WTC11 (cell line): ENCODE data around the gene TMEM234. TPM values are rescaled to one million over a fixed set of nuclear protein-coding genes. Genes with fewer than 3 reads are reported as not detected.

Experiments
- ATAC-seq: fragments of 200-7000 bp; cut with Tn5 transposase; 2 replicates; pipeline ENCODE4 v1.10.0; 2021; ENCODE audit warnings: mild to moderate bottlenecking, moderate library complexity
- Bru-seq: library from RNA; stranded (reverse); fragments of 400-500 nt; gene quantifications from one replicate; lab custom pipeline; 2021; lab: Mats Ljungman, UMichigan
- CTCF ChIA-PET: fragments of 300-600 bp; sonication (Branson Sonifier 250); formaldehyde crosslinking; loops from one replicate; lab custom pipeline; 2021; ENCODE audit warnings: antibody characterized with exemption; lab: Charles Lee
- POLR2A ChIA-PET: fragments of 350-600 bp; sonication (Branson Sonifier 250); formaldehyde crosslinking; loops from one replicate; lab custom pipeline; 2021; ENCODE audit warnings: antibody characterized with exemption; lab: Charles Lee
- DNase-seq: peaks from one replicate; pipeline ENCODE4 v3.0.0; 2021; ENCODE audit warnings: low spot score
- H3K27ac Mint-ChIP-seq: 2 replicates; pipeline ENCODE4 v1.8.0; 2021; ENCODE audit warnings: mixed read lengths
- H3K27me3 Mint-ChIP-seq: 2 replicates; pipeline ENCODE4 v1.8.0; 2021; ENCODE audit warnings: low read depth, mild to moderate bottlenecking, moderate library complexity, mixed read lengths
- H3K36me3 Mint-ChIP-seq: 2 replicates; pipeline ENCODE4 v1.8.0; 2021; ENCODE audit warnings: mixed read lengths
- H3K4me1 Mint-ChIP-seq: 2 replicates; pipeline ENCODE4 v1.8.0; 2022; ENCODE audit warnings: mixed read lengths
- H3K4me3 Mint-ChIP-seq: 2 replicates; pipeline ENCODE4 v1.8.0; 2021; ENCODE audit warnings: mild to moderate bottlenecking, moderate library complexity, mixed read lengths
- H3K9me3 Mint-ChIP-seq: 2 replicates; pipeline ENCODE4 v1.8.0; 2021; ENCODE audit warnings: mixed read lengths
- CREM ChIP-seq: sonication (generic); formaldehyde crosslinking; IDR thresholded peaks from 2 replicates; pipeline ENCODE4 v1.8.1; 2022; ENCODE audit warnings: mild to moderate bottlenecking, missing genetic modification reagents, moderate library complexity
- ESRRA ChIP-seq: sonication (generic); formaldehyde crosslinking; IDR thresholded peaks from 2 replicates; pipeline ENCODE4 v1.8.1; 2022; ENCODE audit warnings: mild to moderate bottlenecking, missing genetic modification reagents, borderline replicate concordance
- ETV6 ChIP-seq: sonication (generic); formaldehyde crosslinking; IDR thresholded peaks from 2 replicates; pipeline ENCODE4 v1.8.1; 2022; ENCODE audit warnings: mild to moderate bottlenecking, missing genetic modification reagents
- FOXJ3 ChIP-seq: sonication (generic); formaldehyde crosslinking; IDR thresholded peaks from 2 replicates; pipeline ENCODE4 v1.9.0; 2021; ENCODE audit warnings: missing genetic modification reagents, mild to moderate bottlenecking, borderline replicate concordance
- HMGA2 ChIP-seq: fragments of 250-450 bp; sonication (Bioruptor Pico); IDR thresholded peaks from 2 replicates; pipeline ENCODE4 v1.4.0; 2021; ENCODE audit warnings: mild to moderate bottlenecking, moderate library complexity
- JAZF1 ChIP-seq: fragments of 250-450 bp; sonication (Bioruptor Pico); IDR thresholded peaks from 2 replicates; pipeline ENCODE4 v1.9.0; 2021; ENCODE audit warnings: moderate library complexity, mild to moderate bottlenecking, inconsistent platforms
- JUN ChIP-seq: sonication (generic); formaldehyde crosslinking; IDR thresholded peaks from 2 replicates; pipeline ENCODE4 v1.8.0; 2023; ENCODE audit warnings: mild to moderate bottlenecking, missing genetic modification reagents
- MXD4 ChIP-seq: fragments of 250-450 bp; sonication (Bioruptor Pico); IDR thresholded peaks from 2 replicates; pipeline ENCODE4 v1.8.0; 2021; ENCODE audit warnings: mild to moderate bottlenecking, moderate library complexity, borderline replicate concordance
- MYBL2 ChIP-seq: sonication (generic); formaldehyde crosslinking; IDR thresholded peaks from 2 replicates; pipeline ENCODE4 v1.8.1; 2023; ENCODE audit warnings: mild to moderate bottlenecking, moderate library complexity, missing genetic modification reagents
- NR3C1 ChIP-seq: sonication (generic); formaldehyde crosslinking; conservative IDR thresholded peaks from 2 replicates; pipeline ENCODE4 v1.8.1; 2023; ENCODE audit warnings: low read depth, mild to moderate bottlenecking, missing genetic modification reagents
- TEAD1 ChIP-seq: sonication (generic); formaldehyde crosslinking; IDR thresholded peaks from 2 replicates; pipeline ENCODE4 v1.8.0; 2022; ENCODE audit warnings: mild to moderate bottlenecking, missing genetic modification reagents
- TEAD4 ChIP-seq: sonication (generic); formaldehyde crosslinking; IDR thresholded peaks from 2 replicates; pipeline ENCODE4 v1.8.0; 2022; ENCODE audit warnings: mild to moderate bottlenecking, missing genetic modification reagents
- TP53 ChIP-seq: sonication (generic); formaldehyde crosslinking; IDR thresholded peaks from 2 replicates; pipeline ENCODE4 v1.8.1; 2023; ENCODE audit warnings: mild to moderate bottlenecking, missing genetic modification reagents
- ZNF138 ChIP-seq: sonication (generic); formaldehyde crosslinking; conservative IDR thresholded peaks from 2 replicates; pipeline ENCODE4 v1.8.1; 2022; ENCODE audit warnings: mild to moderate bottlenecking, moderate library complexity, missing genetic modification reagents
- long read RNA-seq, 3 experiments: library from RNA in 1 of 3; library from capped mRNA in 1 of 3; library from polyadenylated mRNA in 1 of 3; unstranded in 2 of 3; stranded (forward) in 1 of 3; transcript quantifications; one replicate each; pipeline ENCODE4 v2.0.0, GENCODE V29; 2021
- total RNA-seq: library from RNA; stranded (reverse); gene quantifications from 3 replicates; pipeline ENCODE4 v1.2.3, GENCODE V29; 2021
- TF ChIP-seq, protein P1 (sequence below): sonication (generic); formaldehyde crosslinking; IDR thresholded peaks from 2 replicates; pipeline ENCODE4 v1.8.0; 2022; ENCODE audit warnings: mild to moderate bottlenecking, missing genetic modification reagents
- TF ChIP-seq, protein P2 (sequence below): fragments of 250-450 bp; sonication (Bioruptor Pico); IDR thresholded peaks from 2 replicates; pipeline ENCODE4 v1.9.0; 2021; ENCODE audit warnings: mild to moderate bottlenecking, borderline replicate concordance
- TF ChIP-seq, protein P3 (sequence below): fragments of 200-600 bp; IDR thresholded peaks from 2 replicates; pipeline ENCODE4 v1.8.0; 2022; ENCODE audit warnings: antibody characterized with exemption
- TF ChIP-seq, protein P4 (sequence below): sonication (generic); formaldehyde crosslinking; IDR thresholded peaks from 2 replicates; pipeline ENCODE4 v1.8.1; 2022; ENCODE audit warnings: low read depth, missing genetic modification reagents, borderline replicate concordance
- TF ChIP-seq, protein P5 (sequence below): sonication (generic); formaldehyde crosslinking; IDR thresholded peaks from 2 replicates; pipeline ENCODE4 v1.8.1; 2023; ENCODE audit warnings: mild to moderate bottlenecking, missing genetic modification reagents
- TF ChIP-seq, protein P6 (sequence below): sonication (generic); formaldehyde crosslinking; IDR thresholded peaks from 2 replicates; pipeline ENCODE4 v1.8.1; 2023; ENCODE audit warnings: mild to moderate bottlenecking, moderate library complexity, missing genetic modification reagents
- TF ChIP-seq, protein P7 (sequence below): sonication (generic); formaldehyde crosslinking; conservative IDR thresholded peaks from 2 replicates; pipeline ENCODE4 v1.8.1; 2022; ENCODE audit warnings: mild to moderate bottlenecking, missing genetic modification reagents

The TMEM234 gene
- total RNA-seq = 10.3 to 11.9 TPM (median 11.4 TPM) in 3 replicates
- Bru-seq, nascent RNA = percentile 69 among the genes with signal in this experiment
- long read RNA-seq, experiment 1, transcript TMEM234-201 (5 exons, 1,082 nt) = major isoform, 6 of 20 reads
- long read RNA-seq, experiment 1, partial matches to known transcripts = 4 of 20 reads
- long read RNA-seq, experiment 1, other reads (novel, unspliced or antisense) = 10 of 20 reads
- long read RNA-seq, experiment 2, partial matches to known transcripts = 2 of 4 reads
- long read RNA-seq, experiment 2, other reads (novel, unspliced or antisense) = 0 of 4 reads
- long read RNA-seq, experiment 3, transcript TMEM234-201 (5 exons, 1,082 nt) = major isoform, 8 of 21 reads
- long read RNA-seq, experiment 3, partial matches to known transcripts = 7 of 21 reads
- long read RNA-seq, experiment 3, other reads (novel, unspliced or antisense) = 2 of 21 reads

DNA sequence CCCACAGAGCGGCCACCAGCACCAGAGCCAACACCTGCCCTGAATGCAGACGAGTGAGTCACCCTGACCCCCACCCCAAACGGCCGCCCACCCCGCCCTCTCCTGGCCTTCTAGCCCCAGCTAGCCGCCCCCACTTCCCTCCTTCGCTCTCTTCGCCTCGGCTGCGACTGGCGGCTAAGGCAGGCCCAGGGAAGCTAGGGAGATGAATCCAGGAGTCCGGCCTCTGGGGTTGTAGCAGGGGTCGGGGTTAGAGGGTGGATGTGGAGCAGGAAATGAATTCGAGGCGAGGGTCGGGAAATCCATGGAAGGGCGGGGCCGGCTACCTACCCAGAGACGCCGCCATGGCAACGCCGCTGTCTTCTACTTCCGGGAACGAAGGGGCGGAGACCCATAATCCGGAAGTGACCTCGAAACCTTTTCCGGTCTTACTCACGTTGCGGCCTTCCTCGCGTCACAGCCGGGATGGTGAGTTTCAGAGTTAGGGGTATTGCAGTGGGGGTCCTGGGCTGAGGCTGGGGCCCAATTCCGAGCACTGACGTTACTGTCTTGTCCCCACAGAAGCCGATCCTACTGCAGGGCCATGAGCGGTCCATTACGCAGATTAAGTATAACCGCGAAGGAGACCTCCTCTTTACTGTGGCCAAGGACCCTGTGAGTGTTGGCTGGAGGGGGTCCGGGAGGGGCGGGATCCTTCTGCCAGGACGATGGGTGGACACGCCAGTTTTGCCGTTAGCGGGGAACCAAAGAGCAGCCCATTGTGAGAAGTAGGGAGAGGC is at the start of gene TMEM234, which contains the start of gene EIF3I:
TMEM234 (minus strand) TSS at position 374 of the 776 bp plus-strand sequence; CDS start at position 343, 31 bp downstream.
EIF3I (plus strand) TSS at position 428 of the 776 bp plus-strand sequence; CDS start at position 463, 35 bp downstream.
- Mint-ChIP-seq H3K9me3 (no peaks in the 10 kb centered on the region), H3K36me3 (peaks cover 18% of the 10 kb centered on the region), H3K4me1 (peaks cover 13% of the 10 kb centered on the region), H3K4me3 (peak within 1 kb of the TSS; percentile 95), H3K27me3 (no peaks in the 10 kb centered on the region), H3K27ac (peak within 1 kb of the TSS; percentile 91)
- ATAC-seq (peak; percentile 90), DNase-seq (peak; percentile 93)
- ChIA-PET POLR2A (interaction anchor here (1.2 kb wide), 1 partner anchor 23 kb away, joined by 3 read pairs; no protein-coding TSS in a partner anchor), CTCF (interaction anchor here (0.6 to 3.5 kb wide), 4 partner anchors 13 to 470 kb away, joined by 3 to 23 read pairs (median 6); no protein-coding TSS in a partner anchor)
- TF ChIP-seq, protein P1, sequence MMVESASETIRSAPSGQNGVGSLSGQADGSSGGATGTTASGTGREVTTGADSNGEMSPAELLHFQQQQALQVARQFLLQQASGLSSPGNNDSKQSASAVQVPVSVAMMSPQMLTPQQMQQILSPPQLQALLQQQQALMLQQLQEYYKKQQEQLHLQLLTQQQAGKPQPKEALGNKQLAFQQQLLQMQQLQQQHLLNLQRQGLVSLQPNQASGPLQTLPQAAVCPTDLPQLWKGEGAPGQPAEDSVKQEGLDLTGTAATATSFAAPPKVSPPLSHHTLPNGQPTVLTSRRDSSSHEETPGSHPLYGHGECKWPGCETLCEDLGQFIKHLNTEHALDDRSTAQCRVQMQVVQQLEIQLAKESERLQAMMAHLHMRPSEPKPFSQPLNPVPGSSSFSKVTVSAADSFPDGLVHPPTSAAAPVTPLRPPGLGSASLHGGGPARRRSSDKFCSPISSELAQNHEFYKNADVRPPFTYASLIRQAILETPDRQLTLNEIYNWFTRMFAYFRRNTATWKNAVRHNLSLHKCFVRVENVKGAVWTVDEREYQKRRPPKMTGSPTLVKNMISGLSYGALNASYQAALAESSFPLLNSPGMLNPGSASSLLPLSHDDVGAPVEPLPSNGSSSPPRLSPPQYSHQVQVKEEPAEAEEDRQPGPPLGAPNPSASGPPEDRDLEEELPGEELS = peak; percentile 31; the same call in 1 of the 2 replicates
- no peak for TF ChIP-seq TP53
- no peak for TF ChIP-seq ZNF138 (CRISPR knock-in tag)
- TF ChIP-seq, protein P2, sequence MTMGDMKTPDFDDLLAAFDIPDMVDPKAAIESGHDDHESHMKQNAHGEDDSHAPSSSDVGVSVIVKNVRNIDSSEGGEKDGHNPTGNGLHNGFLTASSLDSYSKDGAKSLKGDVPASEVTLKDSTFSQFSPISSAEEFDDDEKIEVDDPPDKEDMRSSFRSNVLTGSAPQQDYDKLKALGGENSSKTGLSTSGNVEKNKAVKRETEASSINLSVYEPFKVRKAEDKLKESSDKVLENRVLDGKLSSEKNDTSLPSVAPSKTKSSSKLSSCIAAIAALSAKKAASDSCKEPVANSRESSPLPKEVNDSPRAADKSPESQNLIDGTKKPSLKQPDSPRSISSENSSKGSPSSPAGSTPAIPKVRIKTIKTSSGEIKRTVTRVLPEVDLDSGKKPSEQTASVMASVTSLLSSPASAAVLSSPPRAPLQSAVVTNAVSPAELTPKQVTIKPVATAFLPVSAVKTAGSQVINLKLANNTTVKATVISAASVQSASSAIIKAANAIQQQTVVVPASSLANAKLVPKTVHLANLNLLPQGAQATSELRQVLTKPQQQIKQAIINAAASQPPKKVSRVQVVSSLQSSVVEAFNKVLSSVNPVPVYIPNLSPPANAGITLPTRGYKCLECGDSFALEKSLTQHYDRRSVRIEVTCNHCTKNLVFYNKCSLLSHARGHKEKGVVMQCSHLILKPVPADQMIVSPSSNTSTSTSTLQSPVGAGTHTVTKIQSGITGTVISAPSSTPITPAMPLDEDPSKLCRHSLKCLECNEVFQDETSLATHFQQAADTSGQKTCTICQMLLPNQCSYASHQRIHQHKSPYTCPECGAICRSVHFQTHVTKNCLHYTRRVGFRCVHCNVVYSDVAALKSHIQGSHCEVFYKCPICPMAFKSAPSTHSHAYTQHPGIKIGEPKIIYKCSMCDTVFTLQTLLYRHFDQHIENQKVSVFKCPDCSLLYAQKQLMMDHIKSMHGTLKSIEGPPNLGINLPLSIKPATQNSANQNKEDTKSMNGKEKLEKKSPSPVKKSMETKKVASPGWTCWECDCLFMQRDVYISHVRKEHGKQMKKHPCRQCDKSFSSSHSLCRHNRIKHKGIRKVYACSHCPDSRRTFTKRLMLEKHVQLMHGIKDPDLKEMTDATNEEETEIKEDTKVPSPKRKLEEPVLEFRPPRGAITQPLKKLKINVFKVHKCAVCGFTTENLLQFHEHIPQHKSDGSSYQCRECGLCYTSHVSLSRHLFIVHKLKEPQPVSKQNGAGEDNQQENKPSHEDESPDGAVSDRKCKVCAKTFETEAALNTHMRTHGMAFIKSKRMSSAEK (CRISPR knock-in tag) = no peak
- TF ChIP-seq ESRRA (CRISPR knock-in tag) = 0 out of 2 replicates have a peak, but pooled peaks have one; percentile 26
- TF ChIP-seq, protein P3, sequence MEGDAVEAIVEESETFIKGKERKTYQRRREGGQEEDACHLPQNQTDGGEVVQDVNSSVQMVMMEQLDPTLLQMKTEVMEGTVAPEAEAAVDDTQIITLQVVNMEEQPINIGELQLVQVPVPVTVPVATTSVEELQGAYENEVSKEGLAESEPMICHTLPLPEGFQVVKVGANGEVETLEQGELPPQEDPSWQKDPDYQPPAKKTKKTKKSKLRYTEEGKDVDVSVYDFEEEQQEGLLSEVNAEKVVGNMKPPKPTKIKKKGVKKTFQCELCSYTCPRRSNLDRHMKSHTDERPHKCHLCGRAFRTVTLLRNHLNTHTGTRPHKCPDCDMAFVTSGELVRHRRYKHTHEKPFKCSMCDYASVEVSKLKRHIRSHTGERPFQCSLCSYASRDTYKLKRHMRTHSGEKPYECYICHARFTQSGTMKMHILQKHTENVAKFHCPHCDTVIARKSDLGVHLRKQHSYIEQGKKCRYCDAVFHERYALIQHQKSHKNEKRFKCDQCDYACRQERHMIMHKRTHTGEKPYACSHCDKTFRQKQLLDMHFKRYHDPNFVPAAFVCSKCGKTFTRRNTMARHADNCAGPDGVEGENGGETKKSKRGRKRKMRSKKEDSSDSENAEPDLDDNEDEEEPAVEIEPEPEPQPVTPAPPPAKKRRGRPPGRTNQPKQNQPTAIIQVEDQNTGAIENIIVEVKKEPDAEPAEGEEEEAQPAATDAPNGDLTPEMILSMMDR = no peak
- TF ChIP-seq NR3C1 (CRISPR knock-in tag) = no peak
- TF ChIP-seq ETV6 = peak; percentile 29; the same call in 1 of the 2 replicates
- TF ChIP-seq, protein P4, sequence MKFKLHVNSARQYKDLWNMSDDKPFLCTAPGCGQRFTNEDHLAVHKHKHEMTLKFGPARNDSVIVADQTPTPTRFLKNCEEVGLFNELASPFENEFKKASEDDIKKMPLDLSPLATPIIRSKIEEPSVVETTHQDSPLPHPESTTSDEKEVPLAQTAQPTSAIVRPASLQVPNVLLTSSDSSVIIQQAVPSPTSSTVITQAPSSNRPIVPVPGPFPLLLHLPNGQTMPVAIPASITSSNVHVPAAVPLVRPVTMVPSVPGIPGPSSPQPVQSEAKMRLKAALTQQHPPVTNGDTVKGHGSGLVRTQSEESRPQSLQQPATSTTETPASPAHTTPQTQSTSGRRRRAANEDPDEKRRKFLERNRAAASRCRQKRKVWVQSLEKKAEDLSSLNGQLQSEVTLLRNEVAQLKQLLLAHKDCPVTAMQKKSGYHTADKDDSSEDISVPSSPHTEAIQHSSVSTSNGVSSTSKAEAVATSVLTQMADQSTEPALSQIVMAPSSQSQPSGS (CRISPR knock-in tag) = no peak
- peak; percentile 42; the same call in 1 of the 2 replicates for TF ChIP-seq TEAD1 (CRISPR knock-in tag)
- no peak for TF ChIP-seq FOXJ3 (CRISPR knock-in tag)
- TF ChIP-seq JUN (CRISPR knock-in tag) = 0 out of 2 replicates have a peak, but pooled peaks have one; percentile 12
- TF ChIP-seq, protein P5, sequence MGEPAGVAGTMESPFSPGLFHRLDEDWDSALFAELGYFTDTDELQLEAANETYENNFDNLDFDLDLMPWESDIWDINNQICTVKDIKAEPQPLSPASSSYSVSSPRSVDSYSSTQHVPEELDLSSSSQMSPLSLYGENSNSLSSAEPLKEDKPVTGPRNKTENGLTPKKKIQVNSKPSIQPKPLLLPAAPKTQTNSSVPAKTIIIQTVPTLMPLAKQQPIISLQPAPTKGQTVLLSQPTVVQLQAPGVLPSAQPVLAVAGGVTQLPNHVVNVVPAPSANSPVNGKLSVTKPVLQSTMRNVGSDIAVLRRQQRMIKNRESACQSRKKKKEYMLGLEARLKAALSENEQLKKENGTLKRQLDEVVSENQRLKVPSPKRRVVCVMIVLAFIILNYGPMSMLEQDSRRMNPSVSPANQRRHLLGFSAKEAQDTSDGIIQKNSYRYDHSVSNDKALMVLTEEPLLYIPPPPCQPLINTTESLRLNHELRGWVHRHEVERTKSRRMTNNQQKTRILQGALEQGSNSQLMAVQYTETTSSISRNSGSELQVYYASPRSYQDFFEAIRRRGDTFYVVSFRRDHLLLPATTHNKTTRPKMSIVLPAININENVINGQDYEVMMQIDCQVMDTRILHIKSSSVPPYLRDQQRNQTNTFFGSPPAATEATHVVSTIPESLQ = no peak
- TF ChIP-seq, protein P6, sequence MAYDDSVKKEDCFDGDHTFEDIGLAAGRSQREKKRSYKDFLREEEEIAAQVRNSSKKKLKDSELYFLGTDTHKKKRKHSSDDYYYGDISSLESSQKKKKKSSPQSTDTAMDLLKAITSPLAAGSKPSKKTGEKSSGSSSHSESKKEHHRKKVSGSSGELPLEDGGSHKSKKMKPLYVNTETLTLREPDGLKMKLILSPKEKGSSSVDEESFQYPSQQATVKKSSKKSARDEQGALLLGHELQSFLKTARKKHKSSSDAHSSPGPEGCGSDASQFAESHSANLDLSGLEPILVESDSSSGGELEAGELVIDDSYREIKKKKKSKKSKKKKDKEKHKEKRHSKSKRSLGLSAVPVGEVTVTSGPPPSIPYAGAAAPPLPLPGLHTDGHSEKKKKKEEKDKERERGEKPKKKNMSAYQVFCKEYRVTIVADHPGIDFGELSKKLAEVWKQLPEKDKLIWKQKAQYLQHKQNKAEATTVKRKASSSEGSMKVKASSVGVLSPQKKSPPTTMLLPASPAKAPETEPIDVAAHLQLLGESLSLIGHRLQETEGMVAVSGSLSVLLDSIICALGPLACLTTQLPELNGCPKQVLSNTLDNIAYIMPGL (CRISPR knock-in tag) = no peak
- TF ChIP-seq MYBL2 (CRISPR knock-in tag) = no peak
- TF ChIP-seq JAZF1 (CRISPR knock-in tag) = no peak
- TF ChIP-seq MXD4 (CRISPR knock-in tag) = no peak
- TF ChIP-seq, protein P7, sequence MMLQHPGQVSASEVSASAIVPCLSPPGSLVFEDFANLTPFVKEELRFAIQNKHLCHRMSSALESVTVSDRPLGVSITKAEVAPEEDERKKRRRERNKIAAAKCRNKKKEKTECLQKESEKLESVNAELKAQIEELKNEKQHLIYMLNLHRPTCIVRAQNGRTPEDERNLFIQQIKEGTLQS (CRISPR knock-in tag) = no peak
- 0 out of 2 replicates have a peak, but pooled peaks have one; percentile 44 for TF ChIP-seq CREM (CRISPR knock-in tag)
- no peak for TF ChIP-seq HMGA2 (CRISPR knock-in tag)
- TF ChIP-seq TEAD4 (CRISPR knock-in tag) = no peak
